Panc1 (cell line): ENCODE results near the gene ZDHHC7. TPM values are rescaled to one million over a fixed set of nuclear protein-coding genes. Genes with fewer than 3 reads are reported as not detected.

Experiments
- ATAC-seq: fragments of 200-7000 bp; cut with Tn5 transposase; 2 replicates; pipeline ENCODE4 v1.9.1; 2020; ENCODE audit warnings: mild to moderate bottlenecking, moderate library complexity
- BruUV-seq: library from RNA; stranded (reverse); fragments of 400-500 nt; replicated peaks from 2 replicates; lab custom pipeline; 2021; lab: Mats Ljungman, UMichigan
- CTCF ChIA-PET: fragments of 300-600 bp; sonication (Branson Sonifier 250); formaldehyde crosslinking; loops from one replicate; lab custom pipeline; 2022; ENCODE audit warnings: antibody characterized with exemption; lab: Charles Lee
- POLR2A ChIA-PET: fragments of 300-600 bp; sonication (Branson Sonifier 250); formaldehyde crosslinking; loops from one replicate; lab custom pipeline; 2022; ENCODE audit warnings: antibody characterized with exemption; lab: Charles Lee
- DNase-seq: peaks from one replicate; pipeline ENCODE4 v3.0.0-alpha.2; 2010; ENCODE audit warnings: low read depth, low spot score
- H3K27ac ChIP-seq: 2 replicates; pipeline ENCODE4 v1.5.1; 2011; ENCODE audit warnings: mild to moderate bottlenecking, low read length, inconsistent platforms
- H3K27me3 ChIP-seq: fragments of 200-500 bp; sonication (Bioruptor generic); 2 replicates; pipeline ENCODE4 v1.6.0; 2014; ENCODE audit warnings: low read length, inconsistent platforms; ENCODE audit not compliant: control insufficient read depth, insufficient read depth
- H3K36me3 ChIP-seq: fragments of 200-500 bp; sonication (Bioruptor generic); 2 replicates; pipeline ENCODE4 v1.5.1; 2014; ENCODE audit warnings: inconsistent platforms, mild to moderate bottlenecking, low read length, moderate library complexity; ENCODE audit not compliant: control insufficient read depth, insufficient read depth
- H3K4me1 ChIP-seq: 2 replicates; pipeline ENCODE4 v1.5.1; 2011; ENCODE audit warnings: inconsistent platforms, mild to moderate bottlenecking, low read length, moderate library complexity; ENCODE audit not compliant: control insufficient read depth, insufficient read depth
- H3K4me3 ChIP-seq, 2 experiments: 2 replicates each; pipeline ENCODE4 v1.5.1; 2011 to 2012; ENCODE audit warnings: low read depth in 2 of 2, low read length in 2 of 2, mild to moderate bottlenecking in 2 of 2, inconsistent platforms in 1 of 2, moderate library complexity in 1 of 2
- H3K9me3 ChIP-seq: fragments of 200-500 bp; sonication (Bioruptor generic); 2 replicates; pipeline ENCODE4 v1.5.1; 2014; ENCODE audit warnings: low read depth, mild to moderate bottlenecking, inconsistent platforms, low read length, moderate library complexity; ENCODE audit not compliant: control insufficient read depth, insufficient read depth
- POLR2AphosphoS5 ChIP-seq: IDR thresholded peaks from 2 replicates; pipeline ENCODE4 v1.6.1; 2012; ENCODE audit warnings: mild to moderate bottlenecking, low read depth, low read length, moderate library complexity
- REST ChIP-seq, 2 experiments: IDR thresholded peaks; 2 replicates each; pipeline ENCODE4 v1.6.1; 2011 to 2012; ENCODE audit warnings: low read depth in 2 of 2, control low read depth in 1 of 2, low read length in 1 of 2, mild to moderate bottlenecking in 1 of 2, moderate library complexity in 1 of 2; ENCODE audit not compliant: insufficient read depth in 1 of 2
- SIN3A ChIP-seq: IDR thresholded peaks from 2 replicates; pipeline ENCODE4 v1.6.1; 2012; ENCODE audit warnings: low read depth, mild to moderate bottlenecking, low read length, moderate library complexity, borderline replicate concordance; ENCODE audit not compliant: insufficient read depth
- TCF7L2 ChIP-seq: IDR thresholded peaks from 2 replicates; pipeline ENCODE4 v1.6.1; 2011; ENCODE audit warnings: mild to moderate bottlenecking, low read depth, low read length, inconsistent platforms
- in situ Hi-C: cut with HindIII; loops from 2 replicates; pipeline ENCODE4 v1.10.0; 2016; ENCODE audit warnings: low sequenced_read_pairs, low pct_unique_long_range_greater_than_20kb
- intact Hi-C: fragments of 100-400 bp; cut with micrococcal nuclease; formaldehyde crosslinking; loops from one replicate; pipeline ENCODE4 v1.10.0; 2022; ENCODE audit not compliant: unreplicated experiment
- total RNA-seq: library from RNA; stranded (reverse); gene quantifications from one replicate; pipeline ENCODE4 v1.2.1, GENCODE V29; 2021; ENCODE audit not compliant: unreplicated experiment
- TF ChIP-seq, protein P1 (sequence below): fragments of 450-650 bp; IDR thresholded peaks from 2 replicates; pipeline ENCODE4 v1.5.1; 2017; ENCODE audit warnings: mild to moderate bottlenecking

The ZDHHC7 gene
- total RNA-seq, 1 experiment from 2014 or later = 71.5 TPM

DNA sequence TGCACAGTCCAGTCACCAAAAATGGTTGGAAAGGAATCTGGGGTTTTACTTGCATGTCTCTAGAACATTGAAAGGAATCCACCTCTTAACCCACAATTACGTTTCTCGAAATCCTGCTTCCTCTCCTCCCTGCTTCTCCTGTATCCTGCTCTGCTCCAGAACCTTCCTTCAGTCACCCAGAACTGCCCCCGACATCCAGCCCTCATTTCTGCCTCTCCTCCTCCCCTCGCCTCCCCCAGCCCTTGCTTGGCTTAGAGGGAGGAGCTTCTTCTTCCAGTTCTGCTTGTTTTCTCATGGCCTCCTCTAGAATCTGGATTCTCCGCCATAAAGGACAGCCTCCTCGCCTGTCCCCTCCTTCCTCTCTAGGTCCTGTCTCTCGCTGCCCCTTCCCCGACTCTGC lies 48.3 kb downstream of the ZDHHC7 start:
- intact Hi-C loops (no loop called here), in situ Hi-C loops (no loop called here)
- Histone ChIP-seq H3K4me1 (no peaks in the 10 kb centered on the region), H3K4me3 (no peak overlapping the region), H3K9me3 (no peaks in the 10 kb centered on the region), H3K27me3 (no peaks in the 10 kb centered on the region), H3K36me3 (no peaks in the 10 kb centered on the region), H3K27ac (no peak overlapping the region)
- BruUV-seq = no TSS peak
- no peak for ATAC-seq
- CTCF ChIA-PET = interaction anchor here (0.5 to 0.6 kb wide), 2 partner anchors 11 to 53 kb away, joined by 6 to 13 read pairs; no protein-coding TSS in a partner anchor
- POLR2A ChIA-PET = interaction anchor here (0.6 kb wide), 1 partner anchor 26 kb away, joined by 4 read pairs; no protein-coding TSS in a partner anchor
- no peak for DNase-seq
- no peak for TF ChIP-seq TCF7L2
- TF ChIP-seq POLR2AphosphoS5 = no peak
- no peak for TF ChIP-seq SIN3A
- TF ChIP-seq, protein P1, sequence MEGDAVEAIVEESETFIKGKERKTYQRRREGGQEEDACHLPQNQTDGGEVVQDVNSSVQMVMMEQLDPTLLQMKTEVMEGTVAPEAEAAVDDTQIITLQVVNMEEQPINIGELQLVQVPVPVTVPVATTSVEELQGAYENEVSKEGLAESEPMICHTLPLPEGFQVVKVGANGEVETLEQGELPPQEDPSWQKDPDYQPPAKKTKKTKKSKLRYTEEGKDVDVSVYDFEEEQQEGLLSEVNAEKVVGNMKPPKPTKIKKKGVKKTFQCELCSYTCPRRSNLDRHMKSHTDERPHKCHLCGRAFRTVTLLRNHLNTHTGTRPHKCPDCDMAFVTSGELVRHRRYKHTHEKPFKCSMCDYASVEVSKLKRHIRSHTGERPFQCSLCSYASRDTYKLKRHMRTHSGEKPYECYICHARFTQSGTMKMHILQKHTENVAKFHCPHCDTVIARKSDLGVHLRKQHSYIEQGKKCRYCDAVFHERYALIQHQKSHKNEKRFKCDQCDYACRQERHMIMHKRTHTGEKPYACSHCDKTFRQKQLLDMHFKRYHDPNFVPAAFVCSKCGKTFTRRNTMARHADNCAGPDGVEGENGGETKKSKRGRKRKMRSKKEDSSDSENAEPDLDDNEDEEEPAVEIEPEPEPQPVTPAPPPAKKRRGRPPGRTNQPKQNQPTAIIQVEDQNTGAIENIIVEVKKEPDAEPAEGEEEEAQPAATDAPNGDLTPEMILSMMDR = no peak
- no peak for TF ChIP-seq REST (IDR thresholded peaks at IDR 0.05; ENCODE audit: insufficient read depth in 1 of 2, low read depth in 2 of 2, low read length in 1 of 2)

DNA sequence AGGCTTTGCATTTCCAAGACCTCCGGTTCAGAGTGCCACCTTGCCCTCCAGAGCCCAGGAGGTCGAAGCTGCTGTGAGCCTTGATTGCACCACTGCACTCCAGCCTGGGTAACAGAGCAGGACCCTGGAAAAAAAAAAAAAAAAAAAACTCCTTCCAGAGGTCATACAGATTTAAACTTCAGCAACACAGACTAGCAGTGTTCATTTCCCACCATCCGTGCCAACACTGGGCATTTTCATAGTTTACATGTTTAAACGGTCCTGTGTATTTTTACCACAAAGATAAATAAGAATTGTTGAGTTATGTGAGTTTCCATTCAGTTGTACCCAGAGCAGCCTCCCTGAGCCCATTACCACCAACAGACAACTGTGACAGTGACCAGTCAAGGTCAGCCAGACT lies 50.4 kb downstream of the ZDHHC7 start:
- no peak for DNase-seq
- ChIA-PET CTCF (interaction anchor here (0.6 kb wide), 1 partner anchor 9 kb away, joined by 3 read pairs; no protein-coding TSS in a partner anchor), POLR2A (no interaction called here)
- ATAC-seq = no peak
- in situ Hi-C loops = no loop called here
- H3K4me1 ChIP-seq = no peaks in the 10 kb centered on the region
- no peak overlapping the region for H3K4me3 ChIP-seq
- BruUV-seq = no TSS peak
- no peak overlapping the region for H3K27ac ChIP-seq
- intact Hi-C loops = no loop called here
- TF ChIP-seq SIN3A (no peak), POLR2AphosphoS5 (no peak), TCF7L2 (no peak), REST (IDR thresholded peaks at IDR 0.05; ENCODE audit: insufficient read depth in 1 of 2, low read depth in 2 of 2, low read length in 1 of 2) (no peak)
- TF ChIP-seq, protein P1 = no peak
- no peaks in the 10 kb centered on the region for H3K9me3 ChIP-seq
- H3K27me3 ChIP-seq = no peaks in the 10 kb centered on the region
- H3K36me3 ChIP-seq = no peaks in the 10 kb centered on the region
